Uterus (tissue), 2 donors: ENCODE results near the gene UBE2K.

ENCODE experiments used
- POLR2A ChIP-seq, 2 donors: fragments of 450-650 bp; IDR thresholded peaks; one replicate each; pipeline ENCODE4 v1.6.1; 2016; ENCODE audit warnings: antibody characterized with exemption in 2 of 2, mild to moderate bottlenecking in 1 of 2, moderate library complexity in 1 of 2
- TF ChIP-seq, protein P1 (sequence below), 4 experiments: fragments of 200-600 bp in 2 of 4; fragments of 450-650 bp in 2 of 4; sonication (generic) in 2 of 4; IDR thresholded peaks; one replicate each; pipeline ENCODE4 v1.5.1; 2016 to 2019; ENCODE audit warnings: antibody characterized with exemption in 4 of 4, mild to moderate bottlenecking in 2 of 4, moderate library complexity in 1 of 4

DNA sequence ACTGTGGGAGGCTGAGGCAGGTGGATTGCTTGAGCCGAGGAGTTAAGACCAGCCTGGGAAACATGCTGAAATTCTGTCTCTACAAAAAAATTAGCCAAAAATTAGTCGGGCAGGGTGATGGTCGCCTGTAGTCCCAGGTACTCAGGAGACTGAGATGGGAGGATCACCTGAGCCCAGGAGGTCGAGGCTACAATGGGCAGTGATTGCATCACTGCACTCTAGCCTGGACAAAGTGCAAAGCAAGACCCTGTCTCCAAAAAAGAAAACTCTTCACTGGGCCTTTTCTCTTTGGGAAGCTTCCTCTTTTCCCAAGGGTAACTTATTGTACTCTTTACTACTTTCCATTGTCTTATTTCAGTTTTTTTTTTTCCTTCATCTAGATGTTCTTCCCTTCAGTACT, 88.9 kb downstream of the UBE2K start:
- no peak for TF ChIP-seq POLR2A (IDR thresholded peaks at IDR 0.05)
- TF ChIP-seq, protein P1, sequence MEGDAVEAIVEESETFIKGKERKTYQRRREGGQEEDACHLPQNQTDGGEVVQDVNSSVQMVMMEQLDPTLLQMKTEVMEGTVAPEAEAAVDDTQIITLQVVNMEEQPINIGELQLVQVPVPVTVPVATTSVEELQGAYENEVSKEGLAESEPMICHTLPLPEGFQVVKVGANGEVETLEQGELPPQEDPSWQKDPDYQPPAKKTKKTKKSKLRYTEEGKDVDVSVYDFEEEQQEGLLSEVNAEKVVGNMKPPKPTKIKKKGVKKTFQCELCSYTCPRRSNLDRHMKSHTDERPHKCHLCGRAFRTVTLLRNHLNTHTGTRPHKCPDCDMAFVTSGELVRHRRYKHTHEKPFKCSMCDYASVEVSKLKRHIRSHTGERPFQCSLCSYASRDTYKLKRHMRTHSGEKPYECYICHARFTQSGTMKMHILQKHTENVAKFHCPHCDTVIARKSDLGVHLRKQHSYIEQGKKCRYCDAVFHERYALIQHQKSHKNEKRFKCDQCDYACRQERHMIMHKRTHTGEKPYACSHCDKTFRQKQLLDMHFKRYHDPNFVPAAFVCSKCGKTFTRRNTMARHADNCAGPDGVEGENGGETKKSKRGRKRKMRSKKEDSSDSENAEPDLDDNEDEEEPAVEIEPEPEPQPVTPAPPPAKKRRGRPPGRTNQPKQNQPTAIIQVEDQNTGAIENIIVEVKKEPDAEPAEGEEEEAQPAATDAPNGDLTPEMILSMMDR (IDR thresholded peaks at IDR 0.05) = no peak
